ENCODE data around the gene SLC7A8. TPM values are rescaled to one million over a fixed set of nuclear protein-coding genes. Genes with fewer than 3 reads are reported as not detected.

SLC7A8 gene
- total RNA-seq, 1 donor from 2014 or later = 36.8 TPM

DNA sequence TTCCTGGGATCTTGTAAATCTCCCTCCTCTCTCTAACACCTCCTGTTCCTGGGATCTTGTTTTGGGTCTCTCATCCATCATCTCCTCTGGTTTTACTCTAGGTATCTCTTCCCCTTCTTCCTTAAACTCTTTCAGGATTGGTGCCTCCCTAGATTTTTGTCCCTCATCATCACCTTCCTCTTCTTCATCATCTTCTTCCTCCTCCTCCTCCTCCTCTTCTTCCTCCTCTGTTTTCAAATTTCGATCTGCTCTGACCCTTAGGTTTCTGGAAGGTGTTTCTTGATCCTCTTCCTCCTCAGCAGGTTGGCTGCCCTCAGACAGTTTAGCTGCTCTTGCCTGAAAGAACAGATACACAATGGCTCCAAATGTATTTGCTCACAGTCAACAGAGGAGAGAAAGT, 103.0 kb downstream of the SLC7A8 start:
- no peak for DNase-seq
- H3K27ac ChIP-seq = no peak overlapping the region
- no peaks in the 10 kb centered on the region for H3K9me3 ChIP-seq
- intact Hi-C loops (cut with DNase I) = no loop called here
- H3K36me3 ChIP-seq = peaks cover 100% of the 10 kb centered on the region
- H3K4me1 ChIP-seq = peaks cover 28% of the 10 kb centered on the region
- H3K27me3 ChIP-seq (ENCODE audit: low read depth) = no peaks in the 10 kb centered on the region
- H3K4me3 ChIP-seq = no peak overlapping the region
- no peak for ATAC-seq
- TF ChIP-seq, protein P1, sequence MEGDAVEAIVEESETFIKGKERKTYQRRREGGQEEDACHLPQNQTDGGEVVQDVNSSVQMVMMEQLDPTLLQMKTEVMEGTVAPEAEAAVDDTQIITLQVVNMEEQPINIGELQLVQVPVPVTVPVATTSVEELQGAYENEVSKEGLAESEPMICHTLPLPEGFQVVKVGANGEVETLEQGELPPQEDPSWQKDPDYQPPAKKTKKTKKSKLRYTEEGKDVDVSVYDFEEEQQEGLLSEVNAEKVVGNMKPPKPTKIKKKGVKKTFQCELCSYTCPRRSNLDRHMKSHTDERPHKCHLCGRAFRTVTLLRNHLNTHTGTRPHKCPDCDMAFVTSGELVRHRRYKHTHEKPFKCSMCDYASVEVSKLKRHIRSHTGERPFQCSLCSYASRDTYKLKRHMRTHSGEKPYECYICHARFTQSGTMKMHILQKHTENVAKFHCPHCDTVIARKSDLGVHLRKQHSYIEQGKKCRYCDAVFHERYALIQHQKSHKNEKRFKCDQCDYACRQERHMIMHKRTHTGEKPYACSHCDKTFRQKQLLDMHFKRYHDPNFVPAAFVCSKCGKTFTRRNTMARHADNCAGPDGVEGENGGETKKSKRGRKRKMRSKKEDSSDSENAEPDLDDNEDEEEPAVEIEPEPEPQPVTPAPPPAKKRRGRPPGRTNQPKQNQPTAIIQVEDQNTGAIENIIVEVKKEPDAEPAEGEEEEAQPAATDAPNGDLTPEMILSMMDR (IDR thresholded peaks at IDR 0.05) = no peak

DNA sequence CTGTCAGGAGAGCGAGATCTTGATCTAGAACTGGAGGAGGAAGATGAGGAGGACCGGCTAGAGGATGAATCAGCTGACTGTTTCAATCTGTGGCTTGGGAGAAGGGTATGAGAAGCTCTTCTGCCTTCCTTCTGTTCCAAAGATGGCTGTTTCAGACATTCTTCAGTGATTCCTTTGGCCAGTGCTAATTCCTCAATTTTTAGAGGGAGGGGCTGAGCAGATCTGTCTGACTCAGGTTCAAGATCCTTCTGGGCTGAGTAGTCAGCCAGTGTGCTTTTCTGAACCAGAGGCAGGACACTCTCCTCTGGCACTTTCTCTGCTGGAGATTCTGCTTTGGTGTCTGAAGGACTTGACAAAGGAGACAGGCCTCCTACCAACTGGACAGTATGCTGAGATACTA, 103.7 kb downstream of the SLC7A8 start:
- DNase-seq (no peak), ATAC-seq (no peak)
- H3K9me3 ChIP-seq = no peaks in the 10 kb centered on the region
- peaks cover 100% of the 10 kb centered on the region for H3K36me3 ChIP-seq
- H3K4me3 ChIP-seq = no peak overlapping the region
- H3K27me3 ChIP-seq (ENCODE audit: low read depth) = no peaks in the 10 kb centered on the region
- intact Hi-C loops (cut with DNase I) = no loop called here
- H3K4me1 ChIP-seq = peaks cover 28% of the 10 kb centered on the region
- peak overlapping the region; percentile 32 for H3K27ac ChIP-seq
- TF ChIP-seq, protein P1 (IDR thresholded peaks at IDR 0.05) = no peak

DNA sequence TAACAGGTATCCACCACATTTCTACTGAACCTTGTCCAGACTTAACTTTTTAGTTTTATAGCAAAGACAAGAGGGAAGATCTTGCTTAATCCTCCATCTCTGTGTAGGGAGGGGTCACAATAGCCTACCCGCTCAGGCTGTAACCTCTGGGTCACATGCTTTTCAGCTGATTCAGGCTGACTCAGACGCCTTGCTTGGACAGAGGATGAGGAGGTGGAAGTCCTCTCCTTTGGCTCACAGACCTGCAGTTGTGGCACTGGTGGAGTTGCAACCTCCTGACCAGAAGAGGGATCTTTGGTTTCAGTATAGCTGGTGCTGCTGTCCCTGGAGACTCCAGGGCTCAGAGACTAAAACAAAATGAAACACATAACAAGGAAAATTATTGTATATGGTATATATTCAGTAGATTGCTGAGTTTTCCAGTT, 104.8 kb downstream of the SLC7A8 start:
- intact Hi-C loops (cut with DNase I) = no loop called here
- peaks cover 28% of the 10 kb centered on the region for H3K4me1 ChIP-seq
- H3K4me3 ChIP-seq = no peak overlapping the region
- peak overlapping the region; percentile 32 for H3K27ac ChIP-seq
- no peaks in the 10 kb centered on the region for H3K27me3 ChIP-seq (ENCODE audit: low read depth)
- no peaks in the 10 kb centered on the region for H3K9me3 ChIP-seq
- DNase-seq = peak; percentile 64
- ATAC-seq = peak; percentile 86 to 90
- peaks cover 100% of the 10 kb centered on the region for H3K36me3 ChIP-seq
- TF ChIP-seq, protein P1 (IDR thresholded peaks at IDR 0.05) = no peak

DNA sequence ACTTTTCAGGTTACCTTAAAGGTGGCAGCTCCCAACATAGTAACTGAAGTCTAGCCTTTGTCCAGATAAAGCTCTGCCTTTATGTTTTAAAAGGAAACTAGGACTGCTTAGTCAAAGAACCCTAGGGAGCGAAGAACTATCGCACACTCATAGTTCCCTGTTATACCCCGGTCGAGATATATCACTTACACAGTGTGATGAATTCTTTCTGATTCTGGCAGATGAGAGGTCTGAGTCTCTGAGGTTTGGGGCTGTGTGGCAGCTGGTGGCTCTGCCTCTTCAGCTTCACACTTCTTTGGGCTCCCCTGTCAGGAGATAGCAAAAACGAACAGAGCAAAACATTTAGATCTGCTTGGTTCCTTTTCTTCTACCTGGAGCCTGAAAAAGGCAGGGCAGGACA, 105.5 kb downstream of the SLC7A8 start:
- H3K4me1 ChIP-seq = peaks cover 28% of the 10 kb centered on the region
- H3K27ac ChIP-seq = peak overlapping the region; percentile 32
- H3K36me3 ChIP-seq = peaks cover 100% of the 10 kb centered on the region

DNA sequence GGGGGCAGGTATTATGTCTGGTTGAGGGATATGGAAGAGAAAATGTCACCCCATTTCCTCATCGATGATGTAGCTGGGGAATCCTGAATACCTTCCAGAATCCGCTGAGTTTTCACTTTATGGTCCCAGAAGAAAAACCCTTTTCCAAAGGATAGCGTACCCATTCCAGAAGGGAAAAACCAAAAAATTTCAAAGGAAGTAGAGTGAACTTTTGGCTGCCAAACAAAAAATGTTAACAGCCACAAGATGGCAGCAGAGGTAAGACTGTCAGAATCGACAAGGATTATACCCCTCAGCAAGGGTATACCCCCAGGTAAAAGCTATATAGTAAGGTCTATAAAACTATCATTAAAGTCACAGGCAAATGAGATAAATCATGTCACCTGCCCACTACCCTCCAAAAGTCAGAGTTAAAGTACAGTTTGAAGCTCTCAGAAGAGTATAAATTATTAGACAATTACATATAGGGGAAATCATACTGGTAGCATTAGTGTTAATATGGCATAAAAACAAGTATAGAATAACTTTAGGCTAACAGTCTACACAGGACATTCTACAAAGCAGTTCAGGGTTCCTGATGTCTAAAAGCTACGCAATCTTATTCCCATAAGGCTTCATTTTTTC, 106.6 kb downstream of the SLC7A8 start:
- DNase-seq (no peak), ATAC-seq (peak; percentile 33 to 51)
- Histone ChIP-seq H3K27ac (no peak overlapping the region), H3K9me3 (no peaks in the 10 kb centered on the region), H3K4me3 (no peak overlapping the region), H3K27me3 (ENCODE audit: low read depth) (no peaks in the 10 kb centered on the region), H3K4me1 (peaks cover 34% of the 10 kb centered on the region), H3K36me3 (peaks cover 100% of the 10 kb centered on the region)
- intact Hi-C loops (cut with DNase I) = no loop called here
- TF ChIP-seq, protein P1 (IDR thresholded peaks at IDR 0.05) = peak; percentile 52

More for the DNA sequence above, 105.5 kb downstream of the SLC7A8 start:
- intact Hi-C loops (cut with DNase I) = no loop called here
- DNase-seq (no peak), ATAC-seq (no peak)
- H3K4me3 ChIP-seq = no peak overlapping the region
- no peaks in the 10 kb centered on the region for H3K27me3 ChIP-seq (ENCODE audit: low read depth)
- H3K9me3 ChIP-seq = no peaks in the 10 kb centered on the region
- TF ChIP-seq, protein P1 (IDR thresholded peaks at IDR 0.05) = no peak

Other genes with a start within 250 kb of the SLC7A8 start
- gene HAUS4, start 226.6 kb downstream of the SLC7A8 start, total RNA-seq = 54.5 TPM
- gene AJUBA, start 201.1 kb downstream of the SLC7A8 start, total RNA-seq = 28.7 TPM
- 9.8 TPM for gene C14orf93, start 173.5 kb downstream of the SLC7A8 start, total RNA-seq
- gene PSMB5, start 148.8 kb downstream of the SLC7A8 start, total RNA-seq = 71.5 TPM
- gene PSMB11, start 141.4 kb downstream of the SLC7A8 start, total RNA-seq = not detected
- 5.6 TPM for gene CDH24, start 126.1 kb downstream of the SLC7A8 start, total RNA-seq
- 163 TPM for gene ACIN1, start 88.5 kb downstream of the SLC7A8 start, total RNA-seq
- 53.3 TPM for gene C14orf119, start 88.2 kb downstream of the SLC7A8 start, total RNA-seq
- not detected for gene CIROP, start 78.7 kb downstream of the SLC7A8 start, total RNA-seq
- gene CEBPE, start 64.4 kb downstream of the SLC7A8 start, total RNA-seq = 0.32 TPM
- gene RNF212B, start 54.3 kb upstream of the SLC7A8 start, total RNA-seq = not detected
- gene HOMEZ, start 102.5 kb upstream of the SLC7A8 start, total RNA-seq = 12.4 TPM
- 16.9 TPM for gene PPP1R3E, start 119.2 kb upstream of the SLC7A8 start, total RNA-seq
- gene BCL2L2, start 123.2 kb upstream of the SLC7A8 start, total RNA-seq = 43.9 TPM
- 122 TPM for gene PABPN1, start 137.8 kb upstream of the SLC7A8 start, total RNA-seq
- 10.6 TPM for gene SLC22A17, start 169.2 kb upstream of the SLC7A8 start, total RNA-seq
- 11.5 TPM for gene EFS, start 181.5 kb upstream of the SLC7A8 start, total RNA-seq
- not detected for gene IL25, start 189.1 kb upstream of the SLC7A8 start, total RNA-seq
- 1.4 TPM for gene CMTM5, start 193.4 kb upstream of the SLC7A8 start, total RNA-seq
- gene MYH6, start 224.6 kb upstream of the SLC7A8 start, total RNA-seq = 0.62 TPM

Data from lower lobe of right lung (tissue), 2 donors.